CD4-positive, alpha-beta T cell (primary cell): ENCODE measurements around the gene SLC30A1. TPM values are rescaled to one million over a fixed set of nuclear protein-coding genes. Genes with fewer than 3 reads are reported as not detected.

ENCODE experiments used
- ATAC-seq: fragments of 200-7000 bp; cut with Tn5 transposase; one replicate; pipeline ENCODE4 v1.10.0; 2022; ENCODE audit warnings: mild to moderate bottlenecking; ENCODE audit not compliant: poor library complexity
- CTCF ChIA-PET: fragments of 350-600 bp; sonication (Branson Sonifier 250); formaldehyde crosslinking; loops from one replicate; lab custom pipeline; 2021; ENCODE audit warnings: antibody characterized with exemption, inconsistent platforms; lab: Charles Lee
- POLR2A ChIA-PET: fragments of 350-600 bp; sonication (Branson Sonifier 250); formaldehyde crosslinking; loops from one replicate; lab custom pipeline; 2021; ENCODE audit warnings: antibody characterized with exemption, inconsistent platforms; lab: Charles Lee
- DNase-seq, 14 experiments: peaks; one replicate each; pipeline ENCODE4 v3.0.0-alpha.2; 2013 to 2020; ENCODE audit warnings: mixed read lengths in 2 of 14
- H3K27ac ChIP-seq, 2 donors: one replicate each; pipeline versions ENCODE4 v1.5.1 to v1.7.0; 2013; ENCODE audit warnings: low read length in 2 of 2, low read depth in 1 of 2, mild to moderate bottlenecking in 1 of 2
- H3K27me3 ChIP-seq, 2 experiments: 1 replicate in 1 of 2; 2 replicates in 1 of 2; pipeline versions ENCODE4 v1.6.1 to v1.7.0; 2013; ENCODE audit warnings: low read length in 2 of 2, control low read depth in 1 of 2, mild to moderate bottlenecking in 1 of 2, moderate library complexity in 1 of 2; ENCODE audit not compliant: insufficient read depth in 2 of 2, control insufficient read depth in 1 of 2
- H3K36me3 ChIP-seq: one replicate; pipeline ENCODE4 v1.6.1; 2013; ENCODE audit warnings: low read length, control low read depth; ENCODE audit not compliant: insufficient read depth
- H3K4me1 ChIP-seq: one replicate; pipeline ENCODE4 v1.6.1; 2013; ENCODE audit warnings: low read length, control low read depth; ENCODE audit not compliant: insufficient read depth
- H3K4me3 ChIP-seq: one replicate; pipeline ENCODE4 v1.5.1; 2013; ENCODE audit warnings: mild to moderate bottlenecking, low read length, moderate library complexity
- H3K9me3 ChIP-seq, 2 experiments: 1 replicate in 1 of 2; 2 replicates in 1 of 2; pipeline versions ENCODE4 v1.6.1 to v1.7.0; 2013; ENCODE audit warnings: low read length in 2 of 2, mild to moderate bottlenecking in 2 of 2, control low read depth in 1 of 2, moderate library complexity in 1 of 2; ENCODE audit not compliant: control insufficient read depth in 1 of 2, insufficient read depth in 1 of 2
- H3K27ac Mint-ChIP-seq: one replicate; pipeline ENCODE4 v1.8.0; 2020; ENCODE audit warnings: mixed read lengths
- H3K27me3 Mint-ChIP-seq: one replicate; pipeline ENCODE4 v1.8.0; 2021; ENCODE audit warnings: mixed read lengths
- H3K36me3 Mint-ChIP-seq: one replicate; pipeline ENCODE4 v1.8.0; 2021; ENCODE audit warnings: low read depth, mixed read lengths
- H3K4me1 Mint-ChIP-seq: one replicate; pipeline ENCODE4 v1.8.0; 2021; ENCODE audit warnings: low read depth, mixed read lengths
- H3K4me3 Mint-ChIP-seq: one replicate; pipeline ENCODE4 v1.8.0; 2020; ENCODE audit warnings: mild to moderate bottlenecking, mixed read lengths
- H3K9me3 Mint-ChIP-seq: one replicate; pipeline ENCODE4 v1.8.0; 2020; ENCODE audit warnings: mixed read lengths
- intact Hi-C, 2 experiments: fragments of 100-400 bp; cut with DNase I in 1 of 2; cut with micrococcal nuclease in 1 of 2; formaldehyde crosslinking; loops; one replicate each; pipeline versions ENCODE4 v1.15.1 to v1.9.0; 2023 to 2025; cut with DNase I, micrococcal nuclease
- total RNA-seq, 174 experiments: library from RNA in 2 of 174; stranded (reverse) in 2 of 174; gene quantifications; one replicate each; pipeline ENCODE4 v1.2.3 and lab custom pipeline; 2021 to 2026
- TF ChIP-seq, protein P1 (sequence below): fragments of 200-600 bp; IDR thresholded peaks from one replicate; pipeline ENCODE4 v1.8.0; 2022; ENCODE audit warnings: antibody characterized with exemption, mild to moderate bottlenecking

Gene SLC30A1
- total RNA-seq, 2 experiments from 2014 or later = 6.0 TPM

- no peaks in the 10 kb centered on the region for H3K9me3 ChIP-seq
- H3K9me3 Mint-ChIP-seq = no peaks in the 10 kb centered on the region
- POLR2A ChIA-PET = interaction anchor here (2.2 kb wide), 1 partner anchor 16 kb away, joined by 6 read pairs; no protein-coding TSS in a partner anchor
- CTCF ChIA-PET = interaction anchor here (0.6 kb wide), 1 partner anchor 37 kb away, joined by 3 read pairs; no protein-coding TSS in a partner anchor
- no peak overlapping the region for H3K27ac Mint-ChIP-seq
- no peak overlapping the region for H3K4me3 ChIP-seq
- TF ChIP-seq, protein P1, sequence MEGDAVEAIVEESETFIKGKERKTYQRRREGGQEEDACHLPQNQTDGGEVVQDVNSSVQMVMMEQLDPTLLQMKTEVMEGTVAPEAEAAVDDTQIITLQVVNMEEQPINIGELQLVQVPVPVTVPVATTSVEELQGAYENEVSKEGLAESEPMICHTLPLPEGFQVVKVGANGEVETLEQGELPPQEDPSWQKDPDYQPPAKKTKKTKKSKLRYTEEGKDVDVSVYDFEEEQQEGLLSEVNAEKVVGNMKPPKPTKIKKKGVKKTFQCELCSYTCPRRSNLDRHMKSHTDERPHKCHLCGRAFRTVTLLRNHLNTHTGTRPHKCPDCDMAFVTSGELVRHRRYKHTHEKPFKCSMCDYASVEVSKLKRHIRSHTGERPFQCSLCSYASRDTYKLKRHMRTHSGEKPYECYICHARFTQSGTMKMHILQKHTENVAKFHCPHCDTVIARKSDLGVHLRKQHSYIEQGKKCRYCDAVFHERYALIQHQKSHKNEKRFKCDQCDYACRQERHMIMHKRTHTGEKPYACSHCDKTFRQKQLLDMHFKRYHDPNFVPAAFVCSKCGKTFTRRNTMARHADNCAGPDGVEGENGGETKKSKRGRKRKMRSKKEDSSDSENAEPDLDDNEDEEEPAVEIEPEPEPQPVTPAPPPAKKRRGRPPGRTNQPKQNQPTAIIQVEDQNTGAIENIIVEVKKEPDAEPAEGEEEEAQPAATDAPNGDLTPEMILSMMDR = no peak
- H3K4me1 ChIP-seq = peaks cover 13% of the 10 kb centered on the region
- ATAC-seq (no peak), DNase-seq (no peak)
- H3K4me1 Mint-ChIP-seq = peaks cover 28% of the 10 kb centered on the region
- H3K27ac ChIP-seq = no peak overlapping the region
- H3K36me3 Mint-ChIP-seq = no peaks in the 10 kb centered on the region
- H3K27me3 ChIP-seq = no peaks in the 10 kb centered on the region
- peaks cover 8% of the 10 kb centered on the region for H3K27me3 Mint-ChIP-seq
- no peak overlapping the region for H3K4me3 Mint-ChIP-seq
- no peaks in the 10 kb centered on the region for H3K36me3 ChIP-seq
- intact Hi-C loops = no loop called here
These were observed 26.1 kb upstream of the SLC30A1 start for GRCh38 chr1:211605034-211605433.

DNA sequence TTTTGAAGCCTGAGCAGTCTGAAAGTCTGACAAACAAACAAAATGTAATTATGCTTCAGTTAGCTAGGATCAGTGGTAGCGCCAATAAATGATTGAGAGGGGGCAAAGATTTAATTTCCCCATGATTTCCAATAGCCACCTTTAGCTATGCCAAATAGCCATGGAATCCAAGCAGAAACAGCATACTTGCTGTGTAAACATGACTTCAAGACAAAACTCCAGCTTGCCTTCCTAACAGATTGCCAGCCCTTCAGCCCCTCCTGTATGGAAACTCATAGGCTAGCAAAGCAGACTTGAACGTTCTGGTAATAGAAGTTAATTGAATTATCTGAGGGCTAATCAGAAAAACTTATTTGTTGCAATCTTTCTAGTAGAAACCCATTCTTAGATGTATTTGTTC is 25.6 kb upstream of the SLC30A1 start:
- Mint-ChIP-seq H3K36me3 (no peaks in the 10 kb centered on the region), H3K9me3 (no peaks in the 10 kb centered on the region), H3K27me3 (peaks cover 8% of the 10 kb centered on the region), H3K4me1 (peaks cover 28% of the 10 kb centered on the region), H3K27ac (no peak overlapping the region), H3K4me3 (no peak overlapping the region)
- Histone ChIP-seq H3K9me3 (no peaks in the 10 kb centered on the region), H3K4me3 (no peak overlapping the region), H3K36me3 (no peaks in the 10 kb centered on the region), H3K27me3 (no peaks in the 10 kb centered on the region), H3K27ac (no peak overlapping the region), H3K4me1 (peaks cover 13% of the 10 kb centered on the region)
- ChIA-PET CTCF (no interaction called here), POLR2A (interaction anchor here (2.2 kb wide), 1 partner anchor 16 kb away, joined by 6 read pairs; no protein-coding TSS in a partner anchor)
- no peak for DNase-seq
- ATAC-seq = no peak
- intact Hi-C loops = no loop called here
- TF ChIP-seq, protein P1 = no peak

DNA sequence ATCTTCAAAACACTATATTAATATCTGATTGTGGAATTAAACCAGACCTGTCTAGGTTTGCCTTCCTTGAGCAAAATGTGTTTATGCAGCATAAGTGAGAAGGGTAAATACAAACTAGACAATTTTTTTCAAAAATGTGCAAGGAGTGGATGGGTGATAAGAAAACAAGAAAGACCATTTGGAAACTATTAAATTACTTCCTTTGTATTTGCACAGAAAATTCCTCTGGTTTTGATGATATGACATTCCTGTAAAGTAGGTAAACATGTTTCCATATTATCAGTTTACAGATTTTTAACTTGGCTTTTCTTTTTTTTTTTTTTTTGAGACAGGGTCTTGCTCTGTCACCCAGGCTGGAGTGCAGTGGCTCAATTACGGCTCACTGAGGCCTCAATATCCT is 24.8 kb upstream of the SLC30A1 start:
- no peak overlapping the region for H3K4me3 ChIP-seq
- H3K9me3 Mint-ChIP-seq = no peaks in the 10 kb centered on the region

More for the DNA sequence above, 24.8 kb upstream of the SLC30A1 start:
- DNase-seq (no peak), ATAC-seq (no peak)
- Histone ChIP-seq H3K4me1 (peaks cover 13% of the 10 kb centered on the region), H3K27ac (no peak overlapping the region), H3K9me3 (no peaks in the 10 kb centered on the region), H3K27me3 (no peaks in the 10 kb centered on the region), H3K36me3 (no peaks in the 10 kb centered on the region)
- peaks cover 8% of the 10 kb centered on the region for H3K27me3 Mint-ChIP-seq
- H3K36me3 Mint-ChIP-seq = no peaks in the 10 kb centered on the region
- H3K4me1 Mint-ChIP-seq = peaks cover 28% of the 10 kb centered on the region
- no peak overlapping the region for H3K27ac Mint-ChIP-seq
- ChIA-PET CTCF (interaction anchor here (1.3 kb wide), 1 partner anchor 21 kb away, joined by 4 read pairs; no protein-coding TSS in a partner anchor), POLR2A (no interaction called here)
- TF ChIP-seq, protein P1 = no peak
- H3K4me3 Mint-ChIP-seq = no peak overlapping the region
- intact Hi-C loops = no loop called here
